SU-DHL-6 (cell line): ENCODE measurements around the gene ACSL6.

Experiments used
- H2AFZ ChIP-seq: fragments of 200-600 bp; sonication (generic); 2 replicates; pipeline ENCODE4 v1.6.1; 2014; ENCODE audit warnings: low read depth, mild to moderate bottlenecking, moderate library complexity, mixed read lengths, antibody characterized with exemption, low read length; ENCODE audit not compliant: severe bottlenecking
- H3F3A ChIP-seq: fragments of 200-600 bp; shearing (Covaris generic); 2 replicates; pipeline ENCODE4 v1.6.0; 2016; ENCODE audit warnings: antibody characterized with exemption, mild to moderate bottlenecking; ENCODE audit not compliant: insufficient read depth
- H3K27ac ChIP-seq: fragments of 200-600 bp; sonication (generic); 2 replicates; pipeline ENCODE4 v1.5.1; 2016; ENCODE audit warnings: low read depth, mild to moderate bottlenecking, low read length, moderate library complexity, mixed read lengths
- H3K27me3 ChIP-seq: fragments of 200-600 bp; sonication (generic), shearing (Covaris generic); 2 replicates; pipeline ENCODE4 v1.6.0; 2014; ENCODE audit warnings: mild to moderate bottlenecking, low read length
- H3K36me3 ChIP-seq: fragments of 200-600 bp; sonication (generic); 2 replicates; pipeline ENCODE4 v1.6.1; 2014; ENCODE audit warnings: mild to moderate bottlenecking, low read length, mixed read lengths
- H3K4me2 ChIP-seq: fragments of 300-600, 200-600 bp; shearing (Covaris generic), sonication (generic); 2 replicates; pipeline ENCODE4 v1.6.0; 2014; ENCODE audit warnings: low read length, low read depth, mild to moderate bottlenecking; ENCODE audit not compliant: poor library complexity, severe bottlenecking
- H3K4me3 ChIP-seq: fragments of 200-600 bp; sonication (generic); 2 replicates; pipeline ENCODE4 v1.5.1; 2014; ENCODE audit warnings: antibody characterized with exemption, low read length, mild to moderate bottlenecking, mixed read lengths; ENCODE audit not compliant: insufficient read depth, poor library complexity, severe bottlenecking
- H3K79me2 ChIP-seq: fragments of 200-600 bp; sonication (generic); 2 replicates; pipeline ENCODE4 v1.6.1; 2014; ENCODE audit warnings: mild to moderate bottlenecking, low read length, moderate library complexity; ENCODE audit not compliant: insufficient read depth
- H3K9ac ChIP-seq: fragments of 200-600 bp; sonication (generic); 2 replicates; pipeline ENCODE4 v1.7.0; 2014; ENCODE audit warnings: mild to moderate bottlenecking, low read length
- H3K9me2 ChIP-seq: fragments of 200-600 bp; sonication (generic); replicated peaks from 2 replicates; pipeline ENCODE4 v1.6.1; 2014; ENCODE audit warnings: low read length; ENCODE audit not compliant: insufficient read depth
- H3K9me3 ChIP-seq: fragments of 200-600 bp; sonication (generic); 2 replicates; pipeline ENCODE4 v1.6.1; 2014; ENCODE audit warnings: low read length, mixed read lengths; ENCODE audit not compliant: insufficient read depth
- H4K20me1 ChIP-seq: fragments of 200-600 bp; sonication (generic); 2 replicates; pipeline ENCODE4 v1.6.1; 2014; ENCODE audit warnings: low read depth, mild to moderate bottlenecking, antibody characterized with exemption, low read length, moderate library complexity, mixed read lengths
- CTCF ChIP-seq: fragments of 200-600 bp; sonication (generic); IDR thresholded peaks from one replicate; pipeline ENCODE4 v1.5.1; 2017; ENCODE audit warnings: antibody characterized with exemption, mild to moderate bottlenecking, low read length, moderate library complexity; ENCODE audit not compliant: insufficient read depth, poor library complexity, severe bottlenecking
- EZH2phosphoT487 ChIP-seq: fragments of 200-600 bp; sonication (generic), shearing (Covaris generic); conservative IDR thresholded peaks from 2 replicates; pipeline ENCODE4 v1.6.1; 2018; ENCODE audit warnings: mild to moderate bottlenecking, antibody characterized with exemption, low read length, moderate library complexity, mixed read lengths

Gene ACSL6

GRCh38 chr5:132003170-132003744 is 8.2 kb downstream of the ACSL6 start:
- H3K9me3 ChIP-seq: no peaks in the 10 kb centered on the region
- H3K36me3 ChIP-seq: no peaks in the 10 kb centered on the region
- no peak overlapping the region for H3K9ac ChIP-seq
- H3K27me3 ChIP-seq: no peaks in the 10 kb centered on the region
- H3K4me3 ChIP-seq: no peak overlapping the region
- no peaks in the 10 kb centered on the region for H3F3A ChIP-seq
- no peak overlapping the region for H2AFZ ChIP-seq
- no peaks in the 10 kb centered on the region for H3K79me2 ChIP-seq
- H4K20me1 ChIP-seq: no peaks in the 10 kb centered on the region
- H3K4me2 ChIP-seq: no peak overlapping the region
- H3K9me2 ChIP-seq: no peaks in the 10 kb centered on the region
- no peak overlapping the region for H3K27ac ChIP-seq
- TF ChIP-seq EZH2phosphoT487: no peak
- TF ChIP-seq CTCF: no peak

- H3K9me2 ChIP-seq: no peaks in the 10 kb centered on the region
- no peaks in the 10 kb centered on the region for H3K9me3 ChIP-seq
- H3K9ac ChIP-seq: no peak overlapping the region
- no peak overlapping the region for H3K27ac ChIP-seq
- no peaks in the 10 kb centered on the region for H3K36me3 ChIP-seq
- no peak for TF ChIP-seq EZH2phosphoT487
- no peak for TF ChIP-seq CTCF
- no peaks in the 10 kb centered on the region for H3F3A ChIP-seq
- H2AFZ ChIP-seq: no peak overlapping the region
- no peak overlapping the region for H3K4me3 ChIP-seq
- H3K4me2 ChIP-seq: no peak overlapping the region
- no peaks in the 10 kb centered on the region for H4K20me1 ChIP-seq
- no peaks in the 10 kb centered on the region for H3K79me2 ChIP-seq
- H3K27me3 ChIP-seq: no peaks in the 10 kb centered on the region
Measured at GRCh38 chr5:132002757-132003156, 8.7 kb downstream of the ACSL6 start.

GRCh38 chr5:132001647-132002561 is 9.6 kb downstream of the ACSL6 start:
- no peaks in the 10 kb centered on the region for H3K27me3 ChIP-seq
- no peak for TF ChIP-seq EZH2phosphoT487
- no peak for TF ChIP-seq CTCF
- H2AFZ ChIP-seq: no peak overlapping the region
- H3K9me3 ChIP-seq: no peaks in the 10 kb centered on the region
- H3K27ac ChIP-seq: no peak overlapping the region
- H4K20me1 ChIP-seq: no peaks in the 10 kb centered on the region
- H3K79me2 ChIP-seq: no peaks in the 10 kb centered on the region
- H3K4me3 ChIP-seq: no peak overlapping the region
- no peaks in the 10 kb centered on the region for H3F3A ChIP-seq
- no peaks in the 10 kb centered on the region for H3K9me2 ChIP-seq
- no peaks in the 10 kb centered on the region for H3K36me3 ChIP-seq
- H3K4me2 ChIP-seq: no peak overlapping the region
- H3K9ac ChIP-seq: no peak overlapping the region
